HG03064 (cell line): ENCODE results near the gene HK1.
"Not testable (repeated sequence)": the region's sequence is repeated elsewhere in the genome, so short reads cannot be mapped to it uniquely, and the experiment has no call there.

Source experiments
- ATAC-seq: cut with Tn5 transposase; IDR thresholded peaks from one replicate; pipeline ENCODE4 v1.9.1; 2021; ENCODE audit warnings: low read depth; ENCODE audit not compliant: unreplicated experiment

The HK1 gene

DNA sequence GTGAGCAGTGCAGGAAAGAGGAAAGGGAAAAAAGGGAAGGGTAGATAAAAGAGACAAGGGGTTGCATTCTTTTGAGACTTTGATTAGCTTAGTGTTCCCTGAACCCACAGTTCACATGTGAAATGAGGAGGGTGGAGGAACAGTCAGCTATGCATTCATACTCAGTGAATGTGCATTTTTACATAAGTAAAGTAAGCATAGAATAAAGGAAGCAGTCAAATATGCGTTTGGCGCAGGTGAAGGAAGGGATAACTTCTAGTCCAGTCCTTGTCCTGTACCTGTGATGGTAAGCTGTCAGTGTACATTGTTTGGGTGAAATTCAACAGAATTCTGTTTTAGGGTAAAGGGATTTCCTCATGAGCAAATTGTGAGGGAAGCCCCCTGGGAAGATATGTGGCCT lies 28.1 kb downstream of the HK1 start:
- no peak for ATAC-seq

DNA sequence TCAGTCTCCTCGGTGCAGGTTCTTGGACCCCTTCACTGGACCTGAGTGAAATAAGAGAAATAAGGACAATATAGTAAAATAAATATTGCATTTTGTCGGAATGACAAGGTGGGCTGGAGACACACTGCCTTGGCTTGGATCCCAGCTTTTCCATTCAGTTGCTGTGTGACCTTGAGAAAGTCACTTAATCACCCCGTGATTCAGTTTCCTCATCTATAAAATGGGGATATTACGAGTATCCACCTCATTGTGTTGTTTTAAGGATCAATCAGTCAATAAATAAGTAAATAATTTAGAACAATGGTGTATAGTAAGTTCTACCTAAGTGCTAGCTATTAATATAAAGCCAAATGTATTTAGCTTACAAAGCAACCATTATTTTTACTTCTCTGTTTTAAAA lies 29.1 kb downstream of the HK1 start:
- ATAC-seq, result no peak

GRCh38 chr10:69308304-69308703 lies 30.0 kb downstream of the HK1 start:
- ATAC-seq, result not testable (repeated sequence)

- ATAC-seq, result no peak
Observed at GRCh38 chr10:69311309-69311708, 33.0 kb downstream of the HK1 start.

- no peak for ATAC-seq
Observed at GRCh38 chr10:69312528-69312927, 34.2 kb downstream of the HK1 start.

GRCh38 chr10:69315100-69315542 lies 36.8 kb downstream of the HK1 start:
- no peak for ATAC-seq

GRCh38 chr10:69315610-69316312 lies 37.5 kb downstream of the HK1 start:
- no peak for ATAC-seq

GRCh38 chr10:69316313-69317059 lies 38.2 kb downstream of the HK1 start:
- no peak for ATAC-seq

- peak; percentile 29 for ATAC-seq
Observed at GRCh38 chr10:69317175-69317604, 38.9 kb downstream of the HK1 start.

DNA sequence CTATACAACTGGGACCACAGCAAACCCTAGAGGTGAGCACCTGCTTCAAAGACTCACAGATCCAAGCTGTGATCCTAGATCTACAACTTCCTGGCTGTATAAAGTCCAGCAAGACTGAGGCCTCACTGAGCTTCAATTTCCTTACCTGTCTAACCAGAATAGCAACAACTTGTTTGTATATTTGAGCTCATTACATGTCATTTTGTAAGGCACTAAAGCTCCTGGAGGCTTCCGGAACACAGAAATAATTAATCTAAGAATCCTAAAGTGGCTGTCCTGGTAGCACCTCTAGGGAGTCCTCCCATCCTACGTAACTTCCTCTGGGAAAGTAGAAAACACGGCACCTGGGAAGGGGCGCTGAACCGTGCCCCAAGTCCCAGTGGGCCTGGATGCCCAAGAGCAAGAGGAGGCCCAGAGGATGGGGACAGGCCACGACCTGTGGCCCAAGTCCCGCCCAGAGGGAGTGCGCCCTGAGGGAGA lies 39.4 kb downstream of the HK1 start:
- ATAC-seq, result peak; percentile 19

GRCh38 chr10:69318106-69318866 lies 40.0 kb downstream of the HK1 start:
- peak; percentile 78 for ATAC-seq

GRCh38 chr10:69318867-69319727 lies 40.8 kb downstream of the HK1 start:
- peak; percentile 23 for ATAC-seq

DNA sequence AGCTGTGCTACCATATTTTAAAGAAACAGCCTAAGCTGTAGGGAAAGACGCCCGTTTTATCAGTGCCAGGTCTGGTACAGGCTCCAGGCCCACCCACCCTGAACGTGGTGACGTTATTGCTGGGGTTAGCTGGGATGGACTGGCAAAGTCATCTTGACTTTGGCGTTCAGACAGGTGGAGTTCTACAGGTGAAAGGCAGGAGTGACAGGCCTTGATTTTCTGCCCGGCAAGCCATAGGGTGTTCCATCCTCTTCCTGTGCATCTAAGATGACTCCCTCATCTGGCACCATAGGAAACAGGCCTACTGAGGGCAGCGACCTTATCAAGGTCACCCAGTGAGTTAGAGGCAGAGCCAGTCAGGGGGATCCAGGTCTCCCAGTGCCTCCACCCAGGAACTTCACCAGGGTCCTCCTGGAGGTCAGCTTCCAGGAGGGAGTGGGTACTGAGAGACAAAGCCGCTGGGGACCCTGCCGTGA lies 41.6 kb downstream of the HK1 start:
- no peak for ATAC-seq

- no peak for ATAC-seq
Observed at GRCh38 chr10:69320521-69320920, 42.2 kb downstream of the HK1 start.

DNA sequence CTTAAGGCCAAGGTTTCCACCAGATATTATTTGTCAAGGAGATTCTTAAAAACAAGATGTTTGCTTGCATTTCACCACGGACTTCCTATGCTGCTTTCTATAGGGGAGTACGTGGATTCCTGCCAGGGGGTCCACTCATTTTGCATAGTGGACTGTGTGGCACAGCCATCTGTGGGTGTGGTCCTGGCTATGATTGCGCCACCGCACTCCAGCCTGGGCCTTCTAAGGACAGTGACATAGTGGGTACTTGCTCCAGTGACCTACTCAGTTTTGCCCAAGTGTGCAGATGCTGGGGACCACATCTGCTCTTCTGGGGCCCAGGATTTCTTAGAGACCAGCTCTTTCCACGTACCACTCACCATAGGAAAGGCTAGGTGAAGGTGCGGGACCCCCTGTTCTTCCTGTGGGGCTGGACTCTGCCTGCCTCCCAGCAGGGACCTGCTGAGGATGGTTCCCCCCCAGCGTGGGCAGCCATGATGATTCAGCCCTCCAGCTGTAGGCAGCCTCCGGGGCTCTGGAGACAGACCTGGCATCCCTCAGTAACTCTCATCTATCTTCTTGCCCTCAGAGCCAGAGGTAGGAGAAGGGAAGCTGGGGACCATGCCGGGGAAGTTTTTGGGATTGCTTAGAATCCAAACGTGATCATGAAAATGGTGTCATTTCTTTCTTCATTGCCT lies 42.9 kb downstream of the HK1 start:
- no peak for ATAC-seq

DNA sequence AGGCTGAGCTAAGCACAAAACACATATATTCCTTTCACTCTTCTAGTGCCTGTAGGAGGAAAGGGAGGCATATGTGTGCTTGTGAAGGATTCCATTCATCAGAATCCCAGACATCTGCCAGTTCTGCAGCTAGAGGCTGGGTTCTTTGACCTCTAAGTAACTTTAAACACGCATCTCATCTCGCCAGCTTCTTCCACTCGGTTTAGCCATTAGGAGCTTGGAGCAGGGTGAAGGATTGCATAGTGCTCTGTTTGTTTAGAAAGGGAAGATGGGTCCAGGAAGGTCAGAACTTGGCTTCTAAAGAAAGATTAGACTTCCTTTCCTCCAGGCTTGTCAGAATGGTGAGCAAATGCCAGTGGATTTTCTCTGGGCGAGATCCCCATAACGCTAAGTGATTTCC lies 43.6 kb downstream of the HK1 start:
- no peak for ATAC-seq

DNA sequence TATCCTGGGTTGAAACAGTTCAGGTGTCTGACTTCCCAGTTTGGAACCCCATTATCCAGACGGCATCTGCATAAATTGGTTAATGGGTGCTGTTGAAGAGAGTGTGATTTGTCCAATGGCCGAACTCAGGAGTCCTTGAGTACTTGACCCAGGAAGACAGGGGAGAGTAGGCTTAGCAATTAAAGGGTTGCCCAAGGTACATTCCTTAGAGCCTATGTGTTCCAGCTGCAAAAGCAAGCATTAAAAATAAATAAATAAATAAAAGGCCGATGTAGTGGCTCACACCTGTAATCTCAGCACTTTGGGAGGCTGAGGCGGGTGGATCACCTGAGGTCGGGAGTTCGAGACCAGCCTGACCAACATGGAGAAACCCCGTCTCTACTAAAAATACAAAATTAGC lies 44.0 kb downstream of the HK1 start:
- not testable (repeated sequence) for ATAC-seq

DNA sequence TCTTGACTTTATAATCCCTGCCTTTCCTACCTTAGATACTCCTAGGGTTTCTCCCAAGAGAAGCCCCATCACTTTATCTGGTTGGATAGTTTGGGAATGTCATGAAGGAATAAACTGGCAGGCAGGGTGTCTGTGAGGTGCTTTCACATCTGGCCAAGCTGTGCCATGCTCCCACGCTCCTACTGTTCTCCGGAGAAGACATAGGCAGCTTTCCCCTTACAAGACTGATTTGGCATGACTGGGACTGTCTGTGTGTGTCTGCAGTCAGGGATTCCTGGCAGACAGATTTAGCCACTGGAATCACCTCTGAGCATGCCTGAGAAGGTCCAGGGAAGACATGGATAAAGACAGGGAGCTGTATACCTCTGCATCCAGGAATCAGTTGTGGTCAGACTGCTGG lies 45.3 kb downstream of the HK1 start:
- no peak for ATAC-seq

- no peak for ATAC-seq
Observed at GRCh38 chr10:69324583-69324982, 46.3 kb downstream of the HK1 start.
